ENCODE results near the gene KCNIP3.

Gene KCNIP3

GRCh38 chr2:95314964-95315611 is 17.9 kb downstream of the KCNIP3 start:
- DNase-seq: no peak

- no peak for DNase-seq
These were observed 18.8 kb downstream of the KCNIP3 start for GRCh38 chr2:95315801-95316411.

GRCh38 chr2:95316466-95317122 is 19.4 kb downstream of the KCNIP3 start:
- DNase-seq: no peak

GRCh38 chr2:95317123-95317500 is 20.0 kb downstream of the KCNIP3 start:
- DNase-seq: no peak

GRCh38 chr2:95317665-95318425 is 20.7 kb downstream of the KCNIP3 start:
- DNase-seq: no peak

GRCh38 chr2:95318431-95319220 is 21.5 kb downstream of the KCNIP3 start:
- DNase-seq: no peak

- DNase-seq: no peak
These were observed 22.6 kb downstream of the KCNIP3 start for GRCh38 chr2:95319481-95320343.

- no peak for DNase-seq
These were observed 23.2 kb downstream of the KCNIP3 start for GRCh38 chr2:95320344-95320712.

GRCh38 chr2:95320986-95321767 is 24.0 kb downstream of the KCNIP3 start:
- no peak for DNase-seq

- DNase-seq: no peak
These were observed 26.4 kb downstream of the KCNIP3 start for GRCh38 chr2:95323347-95324155.

GRCh38 chr2:95325026-95325425 is 27.9 kb downstream of the KCNIP3 start:
- no peak for DNase-seq

- DNase-seq: no peak
These were observed 28.7 kb downstream of the KCNIP3 start for GRCh38 chr2:95325590-95326432.

- DNase-seq: no peak
These were observed 29.4 kb downstream of the KCNIP3 start for GRCh38 chr2:95326433-95327140.

GRCh38 chr2:95327861-95328260 is 30.7 kb downstream of the KCNIP3 start:
- DNase-seq: no peak

GRCh38 chr2:95328358-95329125 is 31.4 kb downstream of the KCNIP3 start:
- no peak for DNase-seq

- DNase-seq: no peak
These were observed 32.3 kb downstream of the KCNIP3 start for GRCh38 chr2:95329401-95329800.

- DNase-seq: no peak
These were observed 33.0 kb downstream of the KCNIP3 start for GRCh38 chr2:95329891-95330793.
